K562 (cell line): ENCODE data around the gene IL17RA. TPM values are rescaled to one million over a fixed set of nuclear protein-coding genes. Genes with fewer than 3 reads are reported as not detected.
A peak's percentile ranks its signal among the peaks of the same experiment; 100 is the strongest.

Source experiments
- CEBPB ChIP-seq: fragments of 450-650 bp; IDR thresholded peaks from 2 replicates; pipeline ENCODE4 v1.6.1; 2016; ENCODE audit warnings: missing genetic modification characterization, missing compliant biosample characterization
- CEBPG ChIP-seq, 3 experiments: fragments of 200-800 bp in 1 of 3; sonication (Bioruptor generic) in 1 of 3; sonication (generic) in 1 of 3; formaldehyde crosslinking in 1 of 3; IDR thresholded peaks in 2 of 3; conservative IDR thresholded peaks in 1 of 3; 2 replicates each; pipeline versions ENCODE4 v1.6.1 to v1.8.0; 2016 to 2022; ENCODE audit warnings: missing compliant biosample characterization in 2 of 3, missing genetic modification characterization in 2 of 3, mild to moderate bottlenecking in 1 of 3, missing genetic modification reagents in 1 of 3
- E2F6 ChIP-seq, 2 experiments: IDR thresholded peaks; 2 replicates each; pipeline ENCODE4 v1.6.1; 2011; ENCODE audit warnings: borderline replicate concordance in 1 of 2, control low read depth in 1 of 2, low read depth in 1 of 2, low read length in 1 of 2, mild to moderate bottlenecking in 1 of 2, mixed read lengths in 1 of 2, moderate library complexity in 1 of 2; ENCODE audit not compliant: insufficient read depth in 1 of 2, insufficient read length in 1 of 2, poor library complexity in 1 of 2, severe bottlenecking in 1 of 2; ENCODE audit errors: extremely low read depth in 1 of 2
- GTF2E2 ChIP-seq: fragments of 200-800 bp; sonication (Bioruptor generic); IDR thresholded peaks from 2 replicates; pipeline ENCODE4 v1.6.1; 2016; ENCODE audit warnings: missing genetic modification characterization, missing compliant biosample characterization
- L3MBTL2 ChIP-seq: fragments of 450-650 bp; IDR thresholded peaks from 2 replicates; pipeline ENCODE4 v1.6.1; 2016; ENCODE audit warnings: mild to moderate bottlenecking, moderate library complexity
- NCOA6 ChIP-seq: fragments of 450-650 bp; IDR thresholded peaks from 2 replicates; pipeline ENCODE4 v1.6.1; 2017; ENCODE audit warnings: mild to moderate bottlenecking
- PCBP1 ChIP-seq: fragments of 200-400 bp; formaldehyde crosslinking; IDR thresholded peaks from 2 replicates; pipeline ENCODE4 v1.6.1; 2018; ENCODE audit warnings: mild to moderate bottlenecking, low read depth, low read length; ENCODE audit not compliant: poor library complexity, severe bottlenecking
- POLR3G ChIP-seq: IDR thresholded peaks from 2 replicates; pipeline ENCODE4 v1.6.1; 2011; ENCODE audit not compliant: insufficient read length, insufficient replicate concordance; ENCODE audit errors: extremely low read depth
- RBBP5 ChIP-seq: fragments of 200-600 bp; sonication (generic); IDR thresholded peaks from 2 replicates; pipeline ENCODE4 v1.6.1; 2012; ENCODE audit warnings: borderline replicate concordance, mild to moderate bottlenecking, low read length, control low read depth, inconsistent platforms; ENCODE audit not compliant: insufficient read depth, poor library complexity, severe bottlenecking
- RERE ChIP-seq: sonication (generic); formaldehyde crosslinking; IDR thresholded peaks from 2 replicates; pipeline ENCODE4 v1.8.0; 2023; ENCODE audit warnings: missing genetic modification reagents, mild to moderate bottlenecking, borderline replicate concordance
- SRSF3 ChIP-seq: fragments of 200-400 bp; formaldehyde crosslinking; IDR thresholded peaks from 2 replicates; pipeline ENCODE4 v1.6.1; 2016; ENCODE audit warnings: mild to moderate bottlenecking, low read length, moderate library complexity; ENCODE audit not compliant: insufficient read depth
- UBTF ChIP-seq, 2 experiments: IDR thresholded peaks; 2 replicates each; pipeline ENCODE4 v1.6.1; 2012; ENCODE audit warnings: improper control_type of control experiment in 2 of 2, low read depth in 2 of 2, low read length in 2 of 2, borderline replicate concordance in 1 of 2
- ZBTB7A ChIP-seq: IDR thresholded peaks from 2 replicates; pipeline ENCODE4 v1.6.1; 2011; ENCODE audit warnings: low read depth, mild to moderate bottlenecking, low read length, moderate library complexity, borderline replicate concordance; ENCODE audit not compliant: control insufficient read depth
- ZC3H11A ChIP-seq: IDR thresholded peaks from 2 replicates; pipeline ENCODE4 v1.6.1; 2012; ENCODE audit warnings: low read depth, low read length, improper control_type of control experiment
- ZNF121 ChIP-seq: sonication (generic); formaldehyde crosslinking; conservative IDR thresholded peaks from 2 replicates; pipeline ENCODE4 v1.8.0; 2022; ENCODE audit warnings: missing genetic modification reagents
- polyA plus RNA-seq, 8 experiments: library from polyadenylated mRNA; depleted of rRNA in 4 of 8; stranded (reverse) in 5 of 8; unstranded in 3 of 8; fragments of >200 nt; fragmentation: Nextera tagmentation in 2 of 8; fragmentation: Illumina TruSeq in 1 of 8; extraction: Ambion mirVana in 2 of 8; extraction: Trizol in 1 of 8; gene quantifications; 2 replicates each; pipeline versions ENCODE4 v1.2.1 to v1.2.3, GENCODE V29; 2011 to 2014; ENCODE audit warnings: inconsistent platforms in 1 of 8, missing spikeins in 1 of 8
- total RNA-seq, 7 experiments: library from RNA; depleted of rRNA in 6 of 7; stranded (reverse); fragments of >200 nt in 6 of 7; fragmentation: Illumina TruSeq in 2 of 7; extraction: Trizol in 2 of 7; gene quantifications; 2 replicates each; pipeline versions ENCODE4 v1.2.1 to v1.2.3, GENCODE V29; 2011 to 2021; ENCODE audit warnings: low replicate concordance in 1 of 7

The IL17RA gene
- total and polyA plus RNA-seq, 9 of the 15 experiments (the other 6 are each of a cell fraction or from before 2014, with no cell fraction given) = 0.17 to 11.8 (median 3.7) TPM

GRCh38 chr22:17085277-17086181 is 729 bp downstream of the IL17RA start (continued):
- TF ChIP-seq RERE (CRISPR knock-in tag) (no peak), GTF2E2 (tag) (0 out of 2 replicates have a peak, but pooled peaks have one; percentile 5), PCBP1 (peak; percentile 18), RBBP5 (peak; percentile 24), UBTF (IDR thresholded peaks at IDR 0.05; ENCODE audit: borderline replicate concordance in 1 of 2, low read depth in 2 of 2, low read length in 2 of 2) (peak in 1 of 2 experiments; percentile 68; a peak in 1 of 4 replicates), L3MBTL2 (peak; percentile 84), SRSF3 (no peak), ZNF121 (CRISPR knock-in tag) (no peak), NCOA6 (peak; percentile 56; the same call in 1 of the 2 replicates), ZBTB7A (0 out of 2 replicates have a peak, but pooled peaks have one; percentile 31), CEBPB (tag) (peak; percentile 91), ZC3H11A (no peak), POLR3G (no peak), CEBPG (CRISPR knock-in tag; IDR thresholded peaks at IDR 0.05) (peak; percentile 57; the same call in 1 of the 2 replicates), CEBPG (tag; conservative IDR thresholded peaks at IDR 0.05 in 1 of 2, IDR thresholded peaks at IDR 0.05 in 1 of 2) (peak in 1 of 2 experiments; percentile 77; a peak in 3 of 4 replicates), E2F6 (IDR thresholded peaks at IDR 0.05; ENCODE audit: borderline replicate concordance in 1 of 2, extremely low read depth in 1 of 2, insufficient read depth in 1 of 2, insufficient read length in 1 of 2, low read depth in 1 of 2, low read length in 1 of 2, poor library complexity in 1 of 2, severe bottlenecking in 1 of 2) (peak; percentile 79 to 95)
